GM23338 (cell line): ENCODE data around the gene PTPRA.

Experiments
- EZH2 ChIP-seq: fragments of 200-600 bp; sonication (generic); IDR thresholded peaks from one replicate; pipeline ENCODE4 v1.8.0; 2017; ENCODE audit warnings: antibody characterized with exemption, mild to moderate bottlenecking, low read depth; ENCODE audit not compliant: unreplicated experiment
- EZH2phosphoT487 ChIP-seq: fragments of 200-600 bp; sonication (generic); IDR thresholded peaks from one replicate; pipeline ENCODE4 v1.8.1; 2018; ENCODE audit warnings: antibody characterized with exemption; ENCODE audit not compliant: unreplicated experiment
- JUNB ChIP-seq: IDR thresholded peaks from one replicate; pipeline ENCODE4 v1.6.1; 2016; ENCODE audit warnings: antibody characterized with exemption; ENCODE audit not compliant: unreplicated experiment
- POLR2AphosphoS5 ChIP-seq: IDR thresholded peaks from 2 replicates; pipeline ENCODE4 v1.6.1; 2016; ENCODE audit warnings: antibody characterized with exemption, low read depth
- ZNF114 ChIP-seq: fragments of 250-450 bp; sonication (Bioruptor Pico); IDR thresholded peaks from 2 replicates; pipeline ENCODE4 v1.5.0; 2020; ENCODE audit warnings: mild to moderate bottlenecking, moderate library complexity
- TF ChIP-seq, protein P1 (sequence below), 2 experiments: fragments of 200-600 bp in 1 of 2; sonication (generic) in 1 of 2; conservative IDR thresholded peaks; 2 replicates each; pipeline versions ENCODE4 v1.5.1 to v1.6.1; 2016 to 2017; ENCODE audit warnings: antibody characterized with exemption in 2 of 2, low read depth in 2 of 2, mild to moderate bottlenecking in 2 of 2, moderate library complexity in 1 of 2
- TF ChIP-seq, protein P2 (sequence below): IDR thresholded peaks from one replicate; pipeline ENCODE4 v1.6.1; 2018; ENCODE audit warnings: antibody characterized with exemption; ENCODE audit not compliant: unreplicated experiment

DNA sequence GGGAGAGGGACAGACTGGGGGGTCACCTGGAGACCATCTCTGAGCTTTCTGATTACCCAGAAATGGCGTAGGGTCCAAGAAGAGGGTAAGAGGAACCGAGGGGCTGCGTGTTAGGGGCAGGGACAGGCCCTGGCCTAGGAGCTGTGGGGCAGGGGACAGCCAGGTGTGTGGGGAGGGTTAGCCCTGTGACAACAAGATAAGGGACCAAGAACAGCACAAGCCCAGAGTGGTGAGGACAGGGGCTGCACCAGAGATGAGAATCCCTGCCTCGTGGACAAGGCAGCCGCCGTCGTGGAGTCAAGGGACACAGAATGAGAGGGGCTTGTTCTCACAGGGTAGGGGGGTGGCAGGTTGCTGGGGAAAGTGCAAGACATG is 211.7 kb downstream of the PTPRA start:
- TF ChIP-seq, protein P1, sequence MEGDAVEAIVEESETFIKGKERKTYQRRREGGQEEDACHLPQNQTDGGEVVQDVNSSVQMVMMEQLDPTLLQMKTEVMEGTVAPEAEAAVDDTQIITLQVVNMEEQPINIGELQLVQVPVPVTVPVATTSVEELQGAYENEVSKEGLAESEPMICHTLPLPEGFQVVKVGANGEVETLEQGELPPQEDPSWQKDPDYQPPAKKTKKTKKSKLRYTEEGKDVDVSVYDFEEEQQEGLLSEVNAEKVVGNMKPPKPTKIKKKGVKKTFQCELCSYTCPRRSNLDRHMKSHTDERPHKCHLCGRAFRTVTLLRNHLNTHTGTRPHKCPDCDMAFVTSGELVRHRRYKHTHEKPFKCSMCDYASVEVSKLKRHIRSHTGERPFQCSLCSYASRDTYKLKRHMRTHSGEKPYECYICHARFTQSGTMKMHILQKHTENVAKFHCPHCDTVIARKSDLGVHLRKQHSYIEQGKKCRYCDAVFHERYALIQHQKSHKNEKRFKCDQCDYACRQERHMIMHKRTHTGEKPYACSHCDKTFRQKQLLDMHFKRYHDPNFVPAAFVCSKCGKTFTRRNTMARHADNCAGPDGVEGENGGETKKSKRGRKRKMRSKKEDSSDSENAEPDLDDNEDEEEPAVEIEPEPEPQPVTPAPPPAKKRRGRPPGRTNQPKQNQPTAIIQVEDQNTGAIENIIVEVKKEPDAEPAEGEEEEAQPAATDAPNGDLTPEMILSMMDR (conservative IDR thresholded peaks at IDR 0.05; ENCODE audit: low read depth in 2 of 2): no peak
- TF ChIP-seq JUNB (no peak), EZH2 (no peak), ZNF114 (CRISPR knock-in tag) (no peak), POLR2AphosphoS5 (no peak), EZH2phosphoT487 (no peak)
- TF ChIP-seq, protein P2, sequence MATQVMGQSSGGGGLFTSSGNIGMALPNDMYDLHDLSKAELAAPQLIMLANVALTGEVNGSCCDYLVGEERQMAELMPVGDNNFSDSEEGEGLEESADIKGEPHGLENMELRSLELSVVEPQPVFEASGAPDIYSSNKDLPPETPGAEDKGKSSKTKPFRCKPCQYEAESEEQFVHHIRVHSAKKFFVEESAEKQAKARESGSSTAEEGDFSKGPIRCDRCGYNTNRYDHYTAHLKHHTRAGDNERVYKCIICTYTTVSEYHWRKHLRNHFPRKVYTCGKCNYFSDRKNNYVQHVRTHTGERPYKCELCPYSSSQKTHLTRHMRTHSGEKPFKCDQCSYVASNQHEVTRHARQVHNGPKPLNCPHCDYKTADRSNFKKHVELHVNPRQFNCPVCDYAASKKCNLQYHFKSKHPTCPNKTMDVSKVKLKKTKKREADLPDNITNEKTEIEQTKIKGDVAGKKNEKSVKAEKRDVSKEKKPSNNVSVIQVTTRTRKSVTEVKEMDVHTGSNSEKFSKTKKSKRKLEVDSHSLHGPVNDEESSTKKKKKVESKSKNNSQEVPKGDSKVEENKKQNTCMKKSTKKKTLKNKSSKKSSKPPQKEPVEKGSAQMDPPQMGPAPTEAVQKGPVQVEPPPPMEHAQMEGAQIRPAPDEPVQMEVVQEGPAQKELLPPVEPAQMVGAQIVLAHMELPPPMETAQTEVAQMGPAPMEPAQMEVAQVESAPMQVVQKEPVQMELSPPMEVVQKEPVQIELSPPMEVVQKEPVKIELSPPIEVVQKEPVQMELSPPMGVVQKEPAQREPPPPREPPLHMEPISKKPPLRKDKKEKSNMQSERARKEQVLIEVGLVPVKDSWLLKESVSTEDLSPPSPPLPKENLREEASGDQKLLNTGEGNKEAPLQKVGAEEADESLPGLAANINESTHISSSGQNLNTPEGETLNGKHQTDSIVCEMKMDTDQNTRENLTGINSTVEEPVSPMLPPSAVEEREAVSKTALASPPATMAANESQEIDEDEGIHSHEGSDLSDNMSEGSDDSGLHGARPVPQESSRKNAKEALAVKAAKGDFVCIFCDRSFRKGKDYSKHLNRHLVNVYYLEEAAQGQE: no peak
